HepG2 (cell line): ENCODE measurements around the gene SHLD1. TPM values are rescaled to one million over a fixed set of nuclear protein-coding genes. Genes with fewer than 3 reads are reported as not detected.

ENCODE experiments used
- ATAC-seq: fragments of 200-7000 bp; cut with Tn5 transposase; 3 replicates; pipeline ENCODE4 v1.9.1; 2020; ENCODE audit warnings: mild to moderate bottlenecking, moderate library complexity
- BruUV-seq: library from RNA; stranded (reverse); fragments of 400-500 nt; replicated peaks from 2 replicates; lab custom pipeline; 2021; lab: Mats Ljungman, UMichigan
- CTCF ChIA-PET: fragments of 300-600 bp; formaldehyde crosslinking; extraction: SDS; loops from one replicate; lab custom pipeline; 2021; ENCODE audit warnings: low total read pairs, inconsistent platforms, low intra/inter-chr PET ratio; lab: Yijun Ruan, JAX
- POLR2A ChIA-PET: fragments of 350-600 bp; sonication (Branson Sonifier 250); formaldehyde crosslinking; loops from one replicate; lab custom pipeline; 2020; ENCODE audit warnings: antibody characterized with exemption, inconsistent platforms; lab: Yijun Ruan, JAX
- DNase-seq: peaks from one replicate; pipeline ENCODE4 v3.0.0-alpha.2; 2015; ENCODE audit warnings: low spot score
- FAIRE-seq: peaks from 3 replicates; lab custom pipeline; 2011; peaks lifted over from hg19 to GRCh38; lab: Jason Lieb, UNC
- H2AFZ ChIP-seq: one replicate; pipeline ENCODE4 v1.6.1; 2011; ENCODE audit warnings: low read length, inconsistent platforms
- H3K27ac ChIP-seq: fragments of 300-600 bp; 3 replicates; pipeline ENCODE4 v1.8.0; 2011; ENCODE audit warnings: mixed run types, mild to moderate bottlenecking, mixed read lengths, low read length, inconsistent platforms; ENCODE audit not compliant: insufficient read depth; ENCODE audit errors: extremely low read length
- H3K27me3 ChIP-seq, 2 experiments: fragments of 200-600 bp in 1 of 2; 2 replicates in 1 of 2; 3 replicates in 1 of 2; pipeline versions ENCODE4 v1.6.0 to v1.8.0; 2011; ENCODE audit warnings: low read length in 2 of 2, mild to moderate bottlenecking in 2 of 2, moderate library complexity in 2 of 2, inconsistent platforms in 1 of 2; ENCODE audit not compliant: insufficient read depth in 2 of 2, control insufficient read depth in 1 of 2
- H3K36me3 ChIP-seq, 2 experiments: fragments of 200-600 bp in 1 of 2; replicated peaks in 1 of 2; 2 replicates in 1 of 2; 3 replicates in 1 of 2; pipeline versions ENCODE4 v1.5.1 to v1.8.0; 2011; ENCODE audit warnings: low read length in 2 of 2, inconsistent platforms in 1 of 2; ENCODE audit not compliant: insufficient read depth in 2 of 2, control insufficient read depth in 1 of 2
- H3K4me1 ChIP-seq: 2 replicates; pipeline ENCODE4 v1.5.1; 2012; ENCODE audit warnings: low read length, inconsistent platforms; ENCODE audit not compliant: insufficient read depth
- H3K4me2 ChIP-seq: 2 replicates; pipeline ENCODE4 v1.6.0; 2011; ENCODE audit warnings: low read depth, low read length, inconsistent platforms
- H3K4me3 ChIP-seq, 3 experiments: fragments of 200-600 bp in 1 of 3; sonication (generic), shearing (Covaris generic) in 1 of 3; replicated peaks in 1 of 3; 2 replicates each; pipeline ENCODE4 v1.5.1; 2011 to 2016; ENCODE audit warnings: low read length in 3 of 3, inconsistent platforms in 2 of 3, low read depth in 2 of 3, mild to moderate bottlenecking in 2 of 3, control low read depth in 1 of 3, mixed read lengths in 1 of 3; ENCODE audit not compliant: insufficient read depth in 1 of 3
- H3K79me2 ChIP-seq: one replicate; pipeline ENCODE4 v1.6.1; 2011; ENCODE audit warnings: low read length, inconsistent platforms; ENCODE audit not compliant: insufficient read depth
- H3K9ac ChIP-seq: 2 replicates; pipeline ENCODE4 v1.6.0; 2011; ENCODE audit warnings: mild to moderate bottlenecking, low read depth, low read length, inconsistent platforms; ENCODE audit not compliant: insufficient read depth
- H3K9me3 ChIP-seq: 2 replicates; pipeline ENCODE4 v1.5.1; 2012; ENCODE audit warnings: mild to moderate bottlenecking, low read length
- H4K20me1 ChIP-seq: 2 replicates; pipeline ENCODE4 v1.6.0; 2011; ENCODE audit warnings: inconsistent platforms, mild to moderate bottlenecking, low read length, moderate library complexity; ENCODE audit not compliant: insufficient read depth
- FOXA1 ChIP-seq, 2 experiments: fragments of 450-650 bp in 1 of 2; sonication (generic) in 1 of 2; formaldehyde crosslinking in 1 of 2; IDR thresholded peaks; 2 replicates each; pipeline versions ENCODE4 v1.4.0 to v1.6.1; 2016 to 2020; ENCODE audit warnings: missing genetic modification reagents in 1 of 2
- FOXA3 ChIP-seq: IDR thresholded peaks from 2 replicates; pipeline ENCODE4 v1.6.1; 2016; ENCODE audit warnings: missing genetic modification reagents, missing compliant biosample characterization
- HIC2 ChIP-seq: sonication (generic); formaldehyde crosslinking; IDR thresholded peaks from 2 replicates; pipeline ENCODE4 v1.9.0; 2022; ENCODE audit warnings: low read depth, missing genetic modification reagents
- MIXL1 ChIP-seq: IDR thresholded peaks from 2 replicates; pipeline ENCODE4 v1.6.1; 2016
- NONO ChIP-seq, 2 experiments: fragments of 450-650 bp in 1 of 2; sonication (generic) in 1 of 2; formaldehyde crosslinking in 1 of 2; IDR thresholded peaks in 1 of 2; conservative IDR thresholded peaks in 1 of 2; 2 replicates each; pipeline versions ENCODE4 v1.6.1 to v1.8.0; 2017 to 2022; ENCODE audit warnings: mild to moderate bottlenecking in 1 of 2, missing genetic modification reagents in 1 of 2, moderate library complexity in 1 of 2
- PCBP2 ChIP-seq: fragments of 200-400 bp; formaldehyde crosslinking; optimal IDR thresholded peaks from 2 replicates; pipeline ENCODE3; 2018; ENCODE audit warnings: low read length, low read depth; ENCODE audit not compliant: poor library complexity, severe bottlenecking
- RNF2 ChIP-seq: fragments of 450-650 bp; conservative IDR thresholded peaks from 2 replicates; pipeline ENCODE4 v1.6.1; 2016; ENCODE audit warnings: low read depth
- THAP9 ChIP-seq: sonication (generic); formaldehyde crosslinking; IDR thresholded peaks from 2 replicates; pipeline ENCODE4; 2020; ENCODE audit warnings: missing genetic modification reagents, mild to moderate bottlenecking, borderline replicate concordance
- TMF1 ChIP-seq: sonication (generic); formaldehyde crosslinking; IDR thresholded peaks from 2 replicates; pipeline ENCODE4 v1.8.1; 2022; ENCODE audit warnings: low read depth, missing genetic modification reagents
- TOE1 ChIP-seq: sonication (generic); formaldehyde crosslinking; IDR thresholded peaks from 2 replicates; pipeline ENCODE4 v1.4.0; 2020; ENCODE audit warnings: mild to moderate bottlenecking, missing genetic modification reagents
- WIZ ChIP-seq: sonication (generic); formaldehyde crosslinking; IDR thresholded peaks from 2 replicates; pipeline ENCODE4 v1.5.1; 2020; ENCODE audit warnings: mild to moderate bottlenecking, missing genetic modification reagents
- ZBTB26 ChIP-seq: IDR thresholded peaks from 2 replicates; pipeline ENCODE4 v1.6.1; 2016; ENCODE audit warnings: missing compliant biosample characterization, missing genetic modification reagents, borderline replicate concordance
- ZBTB3 ChIP-seq: sonication (generic); formaldehyde crosslinking; IDR thresholded peaks from 2 replicates; pipeline ENCODE4 v1.4.0; 2020; ENCODE audit warnings: low read depth, mild to moderate bottlenecking, moderate library complexity, missing genetic modification reagents, borderline replicate concordance
- ZFP1 ChIP-seq: IDR thresholded peaks from 2 replicates; pipeline ENCODE4 v1.6.1; 2016
- ZMAT5 ChIP-seq: sonication (generic); formaldehyde crosslinking; IDR thresholded peaks from 2 replicates; pipeline ENCODE4 v1.5.0; 2020; ENCODE audit warnings: mild to moderate bottlenecking, low read depth, missing genetic modification reagents, borderline replicate concordance
- ZMYM2 ChIP-seq: sonication (generic); formaldehyde crosslinking; IDR thresholded peaks from 2 replicates; pipeline ENCODE4 v1.8.0; 2022; ENCODE audit warnings: mild to moderate bottlenecking, missing genetic modification reagents
- ZMYM3 ChIP-seq: sonication (generic); formaldehyde crosslinking; IDR thresholded peaks from 2 replicates; pipeline ENCODE4 v1.5.1; 2020; ENCODE audit warnings: mild to moderate bottlenecking, missing genetic modification reagents
- ZNF232 ChIP-seq: sonication (generic); formaldehyde crosslinking; IDR thresholded peaks from 2 replicates; pipeline ENCODE4 v1.4.0; 2020; ENCODE audit warnings: missing genetic modification reagents, borderline replicate concordance
- ZNF564 ChIP-seq: sonication (generic); formaldehyde crosslinking; IDR thresholded peaks from 2 replicates; pipeline ENCODE4 v1.8.1; 2023; ENCODE audit warnings: mild to moderate bottlenecking, missing genetic modification reagents
- ZNF746 ChIP-seq: sonication (generic); formaldehyde crosslinking; IDR thresholded peaks from 2 replicates; pipeline ENCODE4 v1.8.0; 2022; ENCODE audit warnings: mild to moderate bottlenecking, missing genetic modification reagents
- WGBS: methylation state at CpG from one replicate; pipeline ENCODE4 v1.1.6; 2017; ENCODE audit warnings: low lambda C conversion rate; 5-methylcytosine and 5-hydroxymethylcytosine counted together
- in situ Hi-C: cut with HindIII; loops from 2 replicates; pipeline ENCODE4 v1.10.0; 2017; ENCODE audit warnings: low pct_unique_long_range_greater_than_20kb; ENCODE audit not compliant: extremely low pct_ligation_motif_present
- intact Hi-C: fragments of 100-400 bp; cut with micrococcal nuclease; formaldehyde crosslinking; loops from one replicate; pipeline ENCODE4 v1.10.0; 2022; ENCODE audit not compliant: unreplicated experiment
- polyA plus RNA-seq, 8 experiments: library from polyadenylated mRNA; depleted of rRNA in 3 of 8; stranded (reverse) in 7 of 8; unstranded in 1 of 8; fragments of >200 nt; fragmentation: Illumina TruSeq in 4 of 8; extraction: Trizol in 4 of 8; gene quantifications; 2 replicates each; pipeline versions ENCODE4 v1.2.1 to v1.2.3, GENCODE V29; 2011 to 2016; ENCODE audit warnings: low read depth in 4 of 8, missing spikeins in 1 of 8, mixed read lengths in 1 of 8; ENCODE audit not compliant: insufficient read depth in 1 of 8
- total RNA-seq, 5 experiments: library from RNA; depleted of rRNA; stranded (reverse); fragments of >200 nt; fragmentation: Illumina TruSeq; extraction: Trizol; gene quantifications; 2 replicates each; pipeline ENCODE4 v1.2.3, GENCODE V29; 2016; ENCODE audit warnings: low read depth in 1 of 5

The SHLD1 gene
- total and polyA plus RNA-seq, 2 of the 13 experiments (the other 11 are each of a cell fraction or from before 2014, with no cell fraction given): 8.9 to 10.0 TPM

- POLR2A ChIA-PET: interaction anchor here (1.1 kb wide), 1 partner anchor 20 kb away, joined by 3 read pairs; no protein-coding TSS in a partner anchor
- H3K36me3 ChIP-seq: no peaks in the 10 kb centered on the region
- WGBS: 19% methylated on average over 2 of the region's 2 CpGs
- no peak for TF ChIP-seq TOE1 (CRISPR knock-in tag)
- TF ChIP-seq ZMYM3: peak; percentile 49
- TF ChIP-seq ZMYM2 (CRISPR knock-in tag): peak; percentile 67
- no peak for TF ChIP-seq ZBTB3
- TF ChIP-seq ZFP1 (CRISPR knock-in tag): no peak
- TF ChIP-seq ZNF746 (CRISPR knock-in tag): no peak
- TF ChIP-seq WIZ (CRISPR knock-in tag): no peak
- no peak for TF ChIP-seq PCBP2
- TF ChIP-seq MIXL1: no peak
- no peak for TF ChIP-seq ZBTB26
- TF ChIP-seq THAP9 (CRISPR knock-in tag): no peak
- TF ChIP-seq ZNF564 (CRISPR knock-in tag): no peak
- TF ChIP-seq FOXA3: peak; percentile 70
- no peak for TF ChIP-seq RNF2
- TF ChIP-seq FOXA1 (IDR thresholded peaks at IDR 0.05): no peak
- TF ChIP-seq FOXA1 (CRISPR knock-in tag; IDR thresholded peaks at IDR 0.05): peak; percentile 78
- TF ChIP-seq ZMAT5: no peak
- no peak for TF ChIP-seq NONO (IDR thresholded peaks at IDR 0.05)
- TF ChIP-seq NONO (CRISPR knock-in tag; conservative IDR thresholded peaks at IDR 0.05): no peak
- no peak for TF ChIP-seq ZNF232 (CRISPR knock-in tag)
- no peak for TF ChIP-seq TMF1 (CRISPR knock-in tag)
- TF ChIP-seq HIC2 (CRISPR knock-in tag): no peak
These were observed 20.1 kb upstream of the SHLD1 start for GRCh38 chr20:5730131-5730530.

More at GRCh38 chr20:5730131-5730530, 20.1 kb upstream of the SHLD1 start:
- BruUV-seq: no TSS peak
- H3K4me3 ChIP-seq: no peak overlapping the region
- H3K4me1 ChIP-seq: peaks cover 40% of the 10 kb centered on the region
- peaks cover 5% of the 10 kb centered on the region; the same call in 1 of the 2 replicates for H3K9me3 ChIP-seq
- CTCF ChIA-PET: no interaction called here
- DNase-seq (no peak), FAIRE-seq (no peak), ATAC-seq (no peak)
- H3K4me2 ChIP-seq: no peak overlapping the region
- H4K20me1 ChIP-seq: no peaks in the 10 kb centered on the region
- H3K79me2 ChIP-seq: no peaks in the 10 kb centered on the region
- no peaks in the 10 kb centered on the region; a peak in 2 of 5 replicates for H3K27me3 ChIP-seq
- intact Hi-C loops (no loop called here), in situ Hi-C loops (no loop called here)
- no peak overlapping the region for H3K27ac ChIP-seq
- H2AFZ ChIP-seq: no peak overlapping the region
- no peak overlapping the region for H3K9ac ChIP-seq
